ENCODE results near the gene MRPL11. TPM values are rescaled to one million over a fixed set of nuclear protein-coding genes. Genes with fewer than 3 reads are reported as not detected.

Gene MRPL11
- total RNA-seq, 1 donor from 2014 or later = 53.8 TPM

GRCh38 chr11:66409226-66409625, 29.4 kb downstream of the MRPL11 start:
- Histone ChIP-seq H3K4me1 (peaks cover 10% of the 10 kb centered on the region), H3K27me3 (ENCODE audit: low read depth) (peaks cover 78% of the 10 kb centered on the region), H3K36me3 (no peaks in the 10 kb centered on the region), H3K27ac (replicated peaks) (no peak overlapping the region), H3K4me3 (peak overlapping the region; percentile 64), H3K9me3 (replicated peaks) (no peaks in the 10 kb centered on the region)
- no peak for DNase-seq
- TF ChIP-seq CTCF (IDR thresholded peaks at IDR 0.05; ENCODE audit: borderline replicate concordance) = no peak
- intact Hi-C loops (cut with micrococcal nuclease) = loop anchor here (5.0 kb wide), 1 partner anchor 273 kb away; no protein-coding TSS in a partner anchor

GRCh38 chr11:66408488-66409214, 30.0 kb downstream of the MRPL11 start:
- peaks cover 10% of the 10 kb centered on the region for H3K4me1 ChIP-seq
- peak overlapping the region; percentile 64 for H3K4me3 ChIP-seq
- no peaks in the 10 kb centered on the region for H3K36me3 ChIP-seq
- H3K9me3 ChIP-seq (replicated peaks) = no peaks in the 10 kb centered on the region
- peak; percentile 87 for DNase-seq
- no peak overlapping the region for H3K27ac ChIP-seq (replicated peaks)
- intact Hi-C loops (cut with micrococcal nuclease) = loop anchor here (5.0 kb wide), 1 partner anchor 274 kb away; no protein-coding TSS in a partner anchor
- peaks cover 78% of the 10 kb centered on the region for H3K27me3 ChIP-seq (ENCODE audit: low read depth)
- peak; percentile 100 for TF ChIP-seq CTCF (IDR thresholded peaks at IDR 0.05; ENCODE audit: borderline replicate concordance)

- Histone ChIP-seq H3K4me1 (peaks cover 10% of the 10 kb centered on the region), H3K36me3 (no peaks in the 10 kb centered on the region), H3K27ac (replicated peaks) (no peak overlapping the region), H3K27me3 (ENCODE audit: low read depth) (peaks cover 80% of the 10 kb centered on the region), H3K9me3 (replicated peaks) (no peaks in the 10 kb centered on the region), H3K4me3 (no peak overlapping the region)
- intact Hi-C loops (cut with micrococcal nuclease) = loop anchor here (5.0 kb wide), 1 partner anchor 275 kb away; no protein-coding TSS in a partner anchor
- DNase-seq = no peak
- no peak for TF ChIP-seq CTCF (IDR thresholded peaks at IDR 0.05; ENCODE audit: borderline replicate concordance)
Measured at GRCh38 chr11:66407651-66408050, 31.0 kb downstream of the MRPL11 start.

GRCh38 chr11:66393954-66394353, 44.7 kb downstream of the MRPL11 start:
- DNase-seq = no peak
- intact Hi-C loops (cut with micrococcal nuclease) = no loop called here
- Histone ChIP-seq H3K36me3 (no peaks in the 10 kb centered on the region), H3K9me3 (replicated peaks) (no peaks in the 10 kb centered on the region), H3K4me3 (no peak overlapping the region), H3K27me3 (ENCODE audit: low read depth) (peaks cover 50% of the 10 kb centered on the region), H3K4me1 (no peaks in the 10 kb centered on the region), H3K27ac (replicated peaks) (no peak overlapping the region)
- no peak for TF ChIP-seq CTCF (IDR thresholded peaks at IDR 0.05; ENCODE audit: borderline replicate concordance)

- H3K4me3 ChIP-seq = no peak overlapping the region
- no peak for TF ChIP-seq CTCF (IDR thresholded peaks at IDR 0.05; ENCODE audit: borderline replicate concordance)
- intact Hi-C loops (cut with micrococcal nuclease) = no loop called here
- H3K27ac ChIP-seq (replicated peaks) = no peak overlapping the region
- H3K27me3 ChIP-seq (ENCODE audit: low read depth) = peaks cover 39% of the 10 kb centered on the region
- H3K4me1 ChIP-seq = peaks cover 5% of the 10 kb centered on the region
- H3K9me3 ChIP-seq (replicated peaks) = no peaks in the 10 kb centered on the region
- DNase-seq = no peak
- H3K36me3 ChIP-seq = no peaks in the 10 kb centered on the region
Measured at GRCh38 chr11:66391322-66391721, 47.3 kb downstream of the MRPL11 start.
